Smooth muscle cell (in vitro differentiated cells): Measurements from ENCODE around the gene DLL3. TPM values are rescaled to one million over a fixed set of nuclear protein-coding genes. Genes with fewer than 3 reads are reported as not detected.
"Not testable (repeated sequence)": the region's sequence is repeated elsewhere in the genome, so short reads cannot be mapped to it uniquely, and the experiment has no call there.

Experiments
- DNase-seq: peaks from one replicate; lab custom pipeline; 2025; ENCODE audit not compliant: unreplicated experiment; lab: John Stamatoyannopoulos, UW
- H2AFZ ChIP-seq: fragments of 200-600 bp; sonication (generic); 2 replicates; pipeline ENCODE4 v1.6.0; 2016; ENCODE audit warnings: antibody characterized with exemption, low read depth, mild to moderate bottlenecking
- H3F3A ChIP-seq: fragments of 200-600 bp; sonication (generic); 2 replicates; pipeline ENCODE4 v1.6.0; 2017; ENCODE audit warnings: antibody characterized with exemption, low read depth
- H3K27ac ChIP-seq: fragments of 200-600 bp; sonication (generic); 2 replicates; pipeline ENCODE4 v1.5.1; 2016; ENCODE audit warnings: low read depth, mild to moderate bottlenecking
- H3K27me3 ChIP-seq: fragments of 200-600 bp; sonication (generic); 2 replicates; pipeline ENCODE4 v1.6.1; 2016; ENCODE audit warnings: low read depth, mild to moderate bottlenecking
- H3K36me3 ChIP-seq: fragments of 200-600 bp; sonication (generic); 2 replicates; pipeline ENCODE4 v1.5.1; 2016; ENCODE audit warnings: low read depth
- H3K4me1 ChIP-seq: fragments of 200-600 bp; sonication (generic); 2 replicates; pipeline ENCODE4 v1.5.1; 2016; ENCODE audit warnings: low read depth
- H3K4me2 ChIP-seq: fragments of 200-600 bp; sonication (generic); 2 replicates; pipeline ENCODE4 v1.6.0; 2016; ENCODE audit warnings: mild to moderate bottlenecking
- H3K4me3 ChIP-seq: fragments of 200-600 bp; sonication (generic); 2 replicates; pipeline ENCODE4 v1.5.1; 2016; ENCODE audit warnings: mild to moderate bottlenecking
- H3K79me2 ChIP-seq: fragments of 200-600 bp; sonication (generic); 2 replicates; pipeline ENCODE4 v1.6.0; 2016; ENCODE audit warnings: low read depth, mild to moderate bottlenecking
- H3K9ac ChIP-seq: fragments of 200-600 bp; sonication (generic); 2 replicates; pipeline ENCODE4 v1.6.0; 2016; ENCODE audit warnings: low read depth
- H3K9me3 ChIP-seq: fragments of 200-600 bp; sonication (generic); replicated peaks from 2 replicates; pipeline ENCODE4 v1.5.1; 2016; ENCODE audit warnings: low read depth
- H4K20me1 ChIP-seq: fragments of 200-600 bp; sonication (generic); 2 replicates; pipeline ENCODE4 v1.6.0; 2016; ENCODE audit warnings: low read depth
- WGBS: methylation state at CpG from one replicate; pipeline ENCODE4 v1.1.7; 2016; ENCODE audit warnings: low lambda C conversion rate; 5-methylcytosine and 5-hydroxymethylcytosine counted together
- polyA plus RNA-seq: library from polyadenylated mRNA; unstranded; fragments of >200 nt; fragmentation: Nextera tagmentation; extraction: Ambion mirVana; gene quantifications from 2 replicates; pipeline ENCODE4 v1.2.1, GENCODE V29; 2016
- total RNA-seq: library from RNA; depleted of rRNA; stranded (reverse); fragments of >200 nt; gene quantifications from 2 replicates; pipeline ENCODE4 v1.2.3, GENCODE V29; 2014
- TF ChIP-seq, protein P1 (sequence below): fragments of 200-600 bp; sonication (generic); IDR thresholded peaks from 2 replicates; pipeline ENCODE4 v1.5.1; 2017; ENCODE audit warnings: borderline replicate concordance, mild to moderate bottlenecking, antibody characterized with exemption; ENCODE audit not compliant: insufficient read depth, poor library complexity, severe bottlenecking

DLL3 gene
- total and polyA plus RNA-seq, 2 experiments from 2014 or later, result 1.6 to 9.3 TPM

GRCh38 chr19:39475748-39476147, 23.0 kb upstream of the DLL3 start:
- Histone ChIP-seq H3K36me3 (no peaks in the 10 kb centered on the region), H3K9me3 (no peaks in the 10 kb centered on the region), H3K27ac (no peak overlapping the region), H3K79me2 (peaks cover under 1% of the 10 kb centered on the region), H4K20me1 (peaks cover 12% of the 10 kb centered on the region), H3K4me3 (no peak overlapping the region), H3K4me1 (peaks cover 7% of the 10 kb centered on the region), H2AFZ (no peak overlapping the region), H3K27me3 (no peaks in the 10 kb centered on the region), H3K4me2 (no peak overlapping the region), H3F3A (peaks cover 9% of the 10 kb centered on the region), H3K9ac (no peak overlapping the region)
- DNase-seq, result no peak
- WGBS, result 100% methylated on average over 2 of the region's 2 CpGs
- TF ChIP-seq, protein P1, sequence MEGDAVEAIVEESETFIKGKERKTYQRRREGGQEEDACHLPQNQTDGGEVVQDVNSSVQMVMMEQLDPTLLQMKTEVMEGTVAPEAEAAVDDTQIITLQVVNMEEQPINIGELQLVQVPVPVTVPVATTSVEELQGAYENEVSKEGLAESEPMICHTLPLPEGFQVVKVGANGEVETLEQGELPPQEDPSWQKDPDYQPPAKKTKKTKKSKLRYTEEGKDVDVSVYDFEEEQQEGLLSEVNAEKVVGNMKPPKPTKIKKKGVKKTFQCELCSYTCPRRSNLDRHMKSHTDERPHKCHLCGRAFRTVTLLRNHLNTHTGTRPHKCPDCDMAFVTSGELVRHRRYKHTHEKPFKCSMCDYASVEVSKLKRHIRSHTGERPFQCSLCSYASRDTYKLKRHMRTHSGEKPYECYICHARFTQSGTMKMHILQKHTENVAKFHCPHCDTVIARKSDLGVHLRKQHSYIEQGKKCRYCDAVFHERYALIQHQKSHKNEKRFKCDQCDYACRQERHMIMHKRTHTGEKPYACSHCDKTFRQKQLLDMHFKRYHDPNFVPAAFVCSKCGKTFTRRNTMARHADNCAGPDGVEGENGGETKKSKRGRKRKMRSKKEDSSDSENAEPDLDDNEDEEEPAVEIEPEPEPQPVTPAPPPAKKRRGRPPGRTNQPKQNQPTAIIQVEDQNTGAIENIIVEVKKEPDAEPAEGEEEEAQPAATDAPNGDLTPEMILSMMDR, result no peak

GRCh38 chr19:39479319-39479801, 19.4 kb upstream of the DLL3 start:
- not testable (repeated sequence) for H3K36me3 ChIP-seq, H2AFZ ChIP-seq, H3K27me3 ChIP-seq, H3F3A ChIP-seq, H3K4me3 ChIP-seq, H3K9ac ChIP-seq, H3K9me3 ChIP-seq, DNase-seq, H4K20me1 ChIP-seq
- Histone ChIP-seq H3K27ac (peak overlapping the region; percentile 79), H3K4me1 (peaks cover 14% of the 10 kb centered on the region), H3K79me2 (peaks cover 18% of the 10 kb centered on the region), H3K4me2 (peak overlapping the region; percentile 94)
- 69% methylated on average over 11 of the region's 11 CpGs for WGBS

GRCh38 chr19:39479916-39480315, 18.8 kb upstream of the DLL3 start:
- Histone ChIP-seq H3K9ac (peak overlapping the region; percentile 96), H3K4me2 (peak overlapping the region; percentile 94), H3K27me3 (no peaks in the 10 kb centered on the region), H3K79me2 (peaks cover 18% of the 10 kb centered on the region), H2AFZ (no peak overlapping the region), H3K36me3 (no peaks in the 10 kb centered on the region), H3F3A (peaks cover 4% of the 10 kb centered on the region), H3K4me1 (peaks cover 14% of the 10 kb centered on the region), H3K4me3 (peak overlapping the region; percentile 81), H3K9me3 (no peaks in the 10 kb centered on the region), H4K20me1 (no peaks in the 10 kb centered on the region), H3K27ac (peak overlapping the region; percentile 79)
- DNase-seq, result no peak
- WGBS, result 57% methylated on average over 10 of the region's 10 CpGs
- TF ChIP-seq, protein P1, result no peak

GRCh38 chr19:39480337-39481228, 18.2 kb upstream of the DLL3 start, which contains the start of gene TIMM50:
Gene TIMM50, plus strand, starts transcription at chr19:39480838. Its CDS starts 16 bp downstream, at chr19:39480854.
- WGBS, result 2% methylated on average over 54 of the region's 62 CpGs
- peak within 1 kb of the TSS; percentile 81 for H3K4me3 ChIP-seq
- no peaks in the 10 kb centered on the region for H4K20me1 ChIP-seq
- H2AFZ ChIP-seq, result peak within 1 kb of the TSS; percentile 69
- DNase-seq, result peak; percentile 95
- H3F3A ChIP-seq, result peaks cover 4% of the 10 kb centered on the region
- peaks cover 14% of the 10 kb centered on the region for H3K4me1 ChIP-seq
- peak within 1 kb of the TSS; percentile 96 for H3K9ac ChIP-seq
- TF ChIP-seq, protein P1, result no peak
- no peaks in the 10 kb centered on the region for H3K36me3 ChIP-seq
- peaks cover 18% of the 10 kb centered on the region for H3K79me2 ChIP-seq
- no peaks in the 10 kb centered on the region for H3K9me3 ChIP-seq
- H3K27me3 ChIP-seq, result no peaks in the 10 kb centered on the region
- peak within 1 kb of the TSS; percentile 79 for H3K27ac ChIP-seq
- peak within 1 kb of the TSS; percentile 94 for H3K4me2 ChIP-seq
